Liver (tissue), 9 donors: ENCODE data around the gene ANKRD31. TPM values are rescaled to one million over a fixed set of nuclear protein-coding genes. Genes with fewer than 3 reads are reported as not detected.
A peak's percentile ranks its signal among the peaks of the same experiment; 100 is the strongest.

Experiments
- DNase-seq: peaks from one replicate; pipeline ENCODE4 v3.0.0-alpha.2; 2017; ENCODE audit warnings: low spot score
- H3K27ac ChIP-seq, 2 donors: one replicate each; pipeline ENCODE4 v1.7.0; 2013; ENCODE audit warnings: inconsistent platforms in 2 of 2, low read length in 2 of 2, control low read depth in 1 of 2, low read depth in 1 of 2, mild to moderate bottlenecking in 1 of 2
- H3K27me3 ChIP-seq, 4 donors: one replicate each; pipeline versions ENCODE4 v1.6.1 to v1.7.0; 2013; ENCODE audit warnings: low read length in 3 of 4, inconsistent platforms in 1 of 4, mild to moderate bottlenecking in 1 of 4, moderate library complexity in 1 of 4; ENCODE audit not compliant: control insufficient read depth in 4 of 4, insufficient read depth in 4 of 4
- H3K36me3 ChIP-seq, 4 donors: one replicate each; pipeline versions ENCODE4 v1.6.1 to v1.7.0; 2013; ENCODE audit warnings: low read length in 3 of 4, mild to moderate bottlenecking in 3 of 4, low read depth in 1 of 4, moderate library complexity in 1 of 4; ENCODE audit not compliant: control insufficient read depth in 4 of 4, insufficient read depth in 3 of 4
- H3K4me1 ChIP-seq, 4 donors: one replicate each; pipeline versions ENCODE4 v1.6.1 to v1.7.0; 2013; ENCODE audit warnings: low read length in 3 of 4, mild to moderate bottlenecking in 3 of 4, moderate library complexity in 1 of 4; ENCODE audit not compliant: control insufficient read depth in 4 of 4, insufficient read depth in 4 of 4
- H3K4me3 ChIP-seq, 3 donors: one replicate each; pipeline versions ENCODE4 v1.6.1 to v1.7.0; 2013; ENCODE audit warnings: low read length in 3 of 3, control low read depth in 1 of 3, low read depth in 1 of 3, mild to moderate bottlenecking in 1 of 3
- H3K9ac ChIP-seq, 2 donors: one replicate each; pipeline ENCODE4 v1.7.0; 2013; ENCODE audit warnings: low read length in 2 of 2, mild to moderate bottlenecking in 2 of 2, moderate library complexity in 2 of 2, control low read depth in 1 of 2, low read depth in 1 of 2
- H3K9me3 ChIP-seq, 4 donors: one replicate each; pipeline versions ENCODE4 v1.6.1 to v1.7.0; 2013; ENCODE audit warnings: low read length in 3 of 4; ENCODE audit not compliant: control insufficient read depth in 4 of 4
- CTCF ChIP-seq: fragments of 150-350 bp; IDR thresholded peaks from 2 replicates; pipeline ENCODE4 v1.5.1; 2017; ENCODE audit warnings: improper control_type of control experiment, low read depth, low read length; ENCODE audit not compliant: missing input control
- FOXA2 ChIP-seq: IDR thresholded peaks from 2 replicates; pipeline ENCODE4 v1.6.1; 2016; ENCODE audit warnings: antibody characterized with exemption
- HNF4A ChIP-seq, 2 donors: conservative IDR thresholded peaks; 2 replicates each; pipeline ENCODE4 v1.6.1; 2016; ENCODE audit warnings: antibody characterized with exemption in 2 of 2, mild to moderate bottlenecking in 2 of 2
- HNF4G ChIP-seq: IDR thresholded peaks from 2 replicates; pipeline ENCODE4 v1.6.1; 2016; ENCODE audit warnings: antibody characterized with exemption
- NR2F2 ChIP-seq: IDR thresholded peaks from 2 replicates; pipeline ENCODE4 v1.6.1; 2016; ENCODE audit warnings: antibody characterized with exemption
- REST ChIP-seq: IDR thresholded peaks from 2 replicates; pipeline ENCODE4 v1.6.1; 2016; ENCODE audit warnings: antibody characterized with exemption, mild to moderate bottlenecking
- SP1 ChIP-seq: IDR thresholded peaks from 2 replicates; pipeline ENCODE4 v1.6.1; 2018; ENCODE audit warnings: antibody characterized with exemption, mild to moderate bottlenecking
- TAF1 ChIP-seq: conservative IDR thresholded peaks from 2 replicates; pipeline ENCODE4 v1.6.1; 2016; ENCODE audit warnings: antibody characterized with exemption, mild to moderate bottlenecking
- WGBS: extraction: QIAGEN DNeasy Blood & Tissue Kit; methylation state at CpG from one replicate; pipeline ENCODE4 v1.1.7; 2013; 5-methylcytosine and 5-hydroxymethylcytosine counted together
- polyA plus RNA-seq, 2 donors: library from polyadenylated mRNA; stranded (reverse) in 1 of 2; unstranded in 1 of 2; fragments of 200-250 nt in 1 of 2; fragments of >200 nt in 1 of 2; fragmentation: Nextera tagmentation in 1 of 2; extraction: Ambion mirVana in 1 of 2; gene quantifications; one replicate each; pipeline versions ENCODE4 v1.2.1 to v1.2.3, GENCODE V29; 2013 to 2015
- total RNA-seq, 2 donors: library from RNA; depleted of rRNA; stranded (reverse); fragments of >200 nt; gene quantifications; one replicate each; pipeline ENCODE4 v1.2.3, GENCODE V29; 2014
- donor health status: healthy.
- donor health status: healthy.
- donor health status: healthy.
- donor health status: healthy.
- donor health status: healthy.

Gene ANKRD31
- total and polyA plus RNA-seq, 4 donors: 0.03 to 0.08 (median 0.04) TPM

GRCh38 chr5:75052192-75053053, 184.3 kb downstream of the ANKRD31 start, which contains the start of gene GCNT4:
Gene GCNT4, minus strand, starts transcription at chr5:75052558. Its CDS starts 22,521 bp downstream, at chr5:75030037.
- no peaks in the 10 kb centered on the region for H3K36me3 ChIP-seq
- TF ChIP-seq SP1 (no peak), TAF1 (no peak)
- H3K4me3 ChIP-seq: peak within 1 kb of the TSS; percentile 74 to 88 (median 81)
- peaks cover 3 to 17% (median 11%) of the 10 kb centered on the region in 4 donors for H3K4me1 ChIP-seq
- no peaks in the 10 kb centered on the region for H3K9me3 ChIP-seq
- peak within 1 kb of the TSS; percentile 31 to 43 for H3K9ac ChIP-seq
- WGBS: 2% methylated on average over 74 of the region's 74 CpGs
- no peaks in the 10 kb centered on the region for H3K27me3 ChIP-seq
- DNase-seq: peak; percentile 46
- H3K27ac ChIP-seq: peak within 1 kb of the TSS; percentile 66 to 83

DNA sequence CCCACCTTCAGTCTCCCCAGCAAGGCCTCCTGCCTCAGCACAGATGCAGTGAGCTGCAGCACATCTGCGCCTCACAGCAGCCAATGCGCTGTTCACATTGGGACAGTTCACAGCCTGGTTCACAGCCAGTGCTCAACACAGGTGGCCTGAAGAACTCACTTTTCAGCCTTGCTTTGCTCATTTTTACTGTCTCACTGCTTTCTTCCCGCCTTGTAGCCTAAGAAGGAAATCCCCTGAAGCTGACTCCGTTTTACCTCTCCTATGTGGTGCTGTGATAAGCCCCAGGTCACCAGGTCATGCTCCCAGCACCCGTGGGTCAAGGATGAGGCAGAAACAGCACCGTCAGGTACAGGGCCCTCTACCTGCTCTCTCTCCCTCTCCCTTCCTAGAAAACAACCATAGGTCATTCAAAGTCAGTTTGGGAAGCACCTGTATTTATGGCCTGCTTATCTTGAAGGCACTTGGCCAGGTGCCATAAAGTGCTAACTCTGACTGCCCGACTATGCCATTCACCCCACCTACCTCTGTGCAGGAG, 185.4 kb downstream of the ANKRD31 start:
- TF ChIP-seq NR2F2 (peak; percentile 14), HNF4A (conservative IDR thresholded peaks at IDR 0.05) (no peak), HNF4G (no peak), FOXA2 (no peak), REST (no peak)
- H3K4me3 ChIP-seq: no peak overlapping the region
- no peaks in the 10 kb centered on the region for H3K36me3 ChIP-seq
- 67% methylated on average over 7 of the region's 7 CpGs for WGBS
- no peaks in the 10 kb centered on the region for H3K27me3 ChIP-seq
- no peak overlapping the region for H3K9ac ChIP-seq
- no peak overlapping the region for H3K27ac ChIP-seq
- H3K9me3 ChIP-seq: no peaks in the 10 kb centered on the region
- no peak for DNase-seq
- H3K4me1 ChIP-seq: peaks cover 3 to 17% (median 11%) of the 10 kb centered on the region in 4 donors

- DNase-seq: no peak
- Histone ChIP-seq H3K27ac (no peak overlapping the region), H3K4me1 (peaks cover 3 to 17% (median 11%) of the 10 kb centered on the region in 4 donors), H3K4me3 (no peak overlapping the region), H3K9ac (no peak overlapping the region), H3K27me3 (no peaks in the 10 kb centered on the region), H3K9me3 (no peaks in the 10 kb centered on the region), H3K36me3 (no peaks in the 10 kb centered on the region)
- 88% methylated on average over 11 of the region's 11 CpGs for WGBS
- TF ChIP-seq HNF4G (no peak), CTCF (peak; percentile 20)
Measured at GRCh38 chr5:75050415-75050814, 186.3 kb downstream of the ANKRD31 start.
